ENCODE measurements around the gene CSMD2.

CSMD2 gene

GRCh38 chr1:33854091-33854490 lies 310.9 kb downstream of the CSMD2 start:
- no peak for DNase-seq (ENCODE audit: low read depth in 2 of 2)

DNA sequence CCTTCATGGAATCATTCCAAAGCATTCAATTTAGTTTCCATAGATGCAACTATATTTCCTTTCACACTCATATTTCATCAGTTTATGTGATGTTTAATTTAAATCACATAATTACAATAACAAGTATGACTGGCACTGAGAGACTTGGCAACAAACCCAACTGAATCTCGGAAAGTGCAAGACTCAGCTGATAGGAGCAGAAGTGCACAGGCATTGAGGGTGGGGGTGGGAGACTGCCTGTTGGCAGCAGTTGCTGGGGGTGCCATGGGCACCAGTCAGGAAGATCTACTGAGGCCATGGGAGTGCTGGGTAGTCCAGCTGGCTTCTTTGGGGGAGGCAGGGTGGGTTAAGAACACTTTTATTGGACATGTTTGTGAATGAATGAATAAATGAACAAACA lies 311.6 kb downstream of the CSMD2 start:
- DNase-seq (ENCODE audit: low read depth in 2 of 2): no peak

GRCh38 chr1:33852711-33853110 lies 312.3 kb downstream of the CSMD2 start:
- no peak for DNase-seq (ENCODE audit: low read depth in 2 of 2)

GRCh38 chr1:33850481-33850880 lies 314.5 kb downstream of the CSMD2 start:
- DNase-seq (ENCODE audit: low read depth in 2 of 2): no peak

- no peak for DNase-seq (ENCODE audit: low read depth in 2 of 2)
These were observed 315.8 kb downstream of the CSMD2 start for GRCh38 chr1:33849211-33849610.

GRCh38 chr1:33848205-33848937 lies 316.7 kb downstream of the CSMD2 start:
- DNase-seq (ENCODE audit: low read depth in 2 of 2): no peak

DNA sequence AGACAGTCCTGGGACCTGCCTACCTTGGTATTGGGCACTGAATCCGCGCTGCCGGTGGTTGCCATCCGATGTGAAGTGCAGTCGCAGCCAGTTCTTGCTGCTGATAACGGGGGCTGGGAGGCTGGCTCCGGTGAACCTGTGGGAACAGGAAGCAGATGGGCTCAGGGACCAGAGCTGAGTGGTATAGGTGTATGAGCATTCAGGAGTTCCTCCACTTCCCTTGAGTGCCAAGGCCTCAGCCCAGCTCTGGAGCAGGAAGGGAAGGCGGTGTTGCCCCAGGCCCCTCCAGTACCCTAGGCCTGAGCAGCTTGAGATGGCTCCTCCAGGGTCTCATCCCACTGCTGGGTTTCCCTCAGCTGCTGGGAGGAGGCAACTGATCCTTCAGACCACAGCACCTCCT lies 318.2 kb downstream of the CSMD2 start:
- no peak for DNase-seq (ENCODE audit: low read depth in 2 of 2)

- no peak for DNase-seq (ENCODE audit: low read depth in 2 of 2)
These were observed 320.9 kb downstream of the CSMD2 start for GRCh38 chr1:33844166-33844565.

DNA sequence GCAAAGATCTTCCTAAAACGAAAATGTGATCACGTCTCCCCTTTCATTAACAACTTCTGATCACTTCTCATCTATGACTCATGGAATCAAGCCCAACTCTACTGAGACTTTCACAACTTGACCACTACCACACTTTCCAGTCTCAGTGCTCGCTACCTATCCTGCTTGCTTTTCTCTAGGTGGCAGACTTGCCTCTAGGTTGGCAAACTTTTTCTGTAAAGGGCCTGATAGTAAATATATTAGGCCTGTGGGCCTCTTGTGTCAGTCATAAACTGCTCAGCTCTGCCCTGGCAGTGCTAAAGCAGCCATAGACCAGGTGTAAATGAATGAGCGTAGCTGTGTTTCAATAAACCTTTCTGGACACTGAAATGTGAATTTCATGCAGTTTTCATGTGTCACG lies 322.7 kb downstream of the CSMD2 start:
- no peak for DNase-seq (ENCODE audit: low read depth in 2 of 2)

DNA sequence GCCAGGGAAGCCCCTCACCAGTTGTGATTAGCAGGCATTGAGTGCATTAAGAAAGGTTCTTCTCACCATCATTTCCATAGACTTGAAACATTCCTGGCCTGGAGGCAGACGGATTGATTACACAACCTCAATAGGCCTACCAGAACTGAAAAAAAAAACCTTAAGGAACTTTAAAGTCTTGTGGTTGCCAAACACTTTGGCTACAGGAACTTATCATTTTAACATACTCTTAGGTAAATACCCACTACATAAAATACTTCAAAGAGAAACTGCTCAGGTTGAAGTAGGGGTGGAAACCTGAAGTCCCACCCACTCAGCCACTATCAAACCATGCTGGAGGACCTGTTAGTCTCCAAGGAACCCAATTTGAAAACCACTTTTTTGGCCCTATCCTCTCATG lies 323.5 kb downstream of the CSMD2 start:
- DNase-seq (ENCODE audit: low read depth in 2 of 2): no peak

GRCh38 chr1:33837635-33838034 lies 327.4 kb downstream of the CSMD2 start:
- DNase-seq (ENCODE audit: low read depth in 2 of 2): no peak

GRCh38 chr1:33836911-33837310 lies 328.1 kb downstream of the CSMD2 start:
- no peak for DNase-seq (ENCODE audit: low read depth in 2 of 2)

- DNase-seq (ENCODE audit: low read depth in 2 of 2): no peak
These were observed 336.4 kb downstream of the CSMD2 start for GRCh38 chr1:33828654-33829053.

GRCh38 chr1:33828059-33828458 lies 337.0 kb downstream of the CSMD2 start:
- no peak for DNase-seq (ENCODE audit: low read depth in 2 of 2)

- no peak for DNase-seq (ENCODE audit: low read depth in 2 of 2)
These were observed 338.3 kb downstream of the CSMD2 start for GRCh38 chr1:33826711-33827110.

GRCh38 chr1:33826311-33826710 lies 338.7 kb downstream of the CSMD2 start:
- DNase-seq (ENCODE audit: low read depth in 2 of 2): no peak

DNA sequence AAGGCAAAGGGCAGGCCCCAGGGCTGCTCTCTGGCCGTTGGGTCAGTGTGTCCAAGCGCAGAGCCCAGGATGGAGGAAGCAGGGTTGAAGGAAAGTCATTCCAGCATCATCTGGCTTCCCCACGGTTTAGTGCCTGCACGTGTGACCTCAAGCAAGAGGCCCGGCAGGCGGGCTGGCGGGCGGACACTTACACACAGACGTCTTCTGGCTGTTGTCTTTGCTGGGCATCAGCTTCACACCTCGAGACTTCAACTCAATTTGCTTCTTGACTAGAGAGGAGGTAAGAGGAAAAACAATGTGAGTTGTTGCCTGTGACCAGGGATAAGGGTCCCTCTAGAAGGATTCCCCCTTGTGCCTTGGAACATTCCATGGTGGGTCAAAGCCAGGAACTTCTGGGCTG lies 339.5 kb downstream of the CSMD2 start:
- DNase-seq (ENCODE audit: low read depth in 2 of 2): no peak

DNA sequence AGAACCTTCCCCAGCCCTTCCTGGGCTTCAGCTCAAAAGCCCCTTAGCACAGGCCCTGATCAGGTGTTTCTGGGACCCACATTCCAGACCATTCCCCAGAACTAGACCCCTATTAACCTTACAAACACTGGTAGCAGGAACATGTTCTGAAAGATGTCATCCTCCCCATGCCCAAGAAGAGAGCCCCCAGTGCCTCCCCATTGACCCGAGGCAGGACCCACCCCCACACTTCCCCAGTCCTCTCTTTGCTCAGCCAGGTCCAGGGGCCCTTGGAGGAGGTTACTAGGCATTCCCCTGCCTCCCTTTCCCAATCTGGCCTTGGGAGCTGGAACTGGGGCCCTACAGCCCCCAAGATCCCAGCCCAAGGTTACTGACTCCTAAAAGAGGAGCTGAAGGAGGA lies 340.1 kb downstream of the CSMD2 start:
- no peak for DNase-seq (ENCODE audit: low read depth in 2 of 2)

GRCh38 chr1:33824321-33824720 lies 340.7 kb downstream of the CSMD2 start:
- no peak for DNase-seq (ENCODE audit: low read depth in 2 of 2)

DNA sequence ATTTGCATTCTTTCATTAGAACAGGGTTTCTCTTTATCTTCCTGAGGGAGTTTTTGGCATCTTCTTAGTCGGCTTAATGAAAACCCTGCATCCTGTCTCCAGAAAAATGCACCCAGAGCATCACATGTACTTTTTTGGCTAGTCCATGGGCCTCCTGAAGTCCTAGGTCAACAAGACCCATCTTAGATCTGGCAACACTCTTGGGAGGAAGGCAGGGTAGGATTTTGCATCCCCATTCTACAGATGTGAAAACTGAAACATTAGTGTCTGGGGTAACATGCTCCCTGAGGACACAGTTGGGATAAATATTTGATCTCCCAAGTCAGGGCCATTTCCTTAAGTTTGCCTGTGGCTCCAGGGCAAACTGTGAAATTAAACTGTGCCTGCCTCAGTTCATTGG lies 341.2 kb downstream of the CSMD2 start:
- no peak for DNase-seq (ENCODE audit: low read depth in 2 of 2)

GRCh38 chr1:33823401-33823800 lies 341.6 kb downstream of the CSMD2 start:
- DNase-seq (ENCODE audit: low read depth in 2 of 2): no peak

- DNase-seq (ENCODE audit: low read depth in 2 of 2): no peak
These were observed 342.6 kb downstream of the CSMD2 start for GRCh38 chr1:33822396-33822795.

DNA sequence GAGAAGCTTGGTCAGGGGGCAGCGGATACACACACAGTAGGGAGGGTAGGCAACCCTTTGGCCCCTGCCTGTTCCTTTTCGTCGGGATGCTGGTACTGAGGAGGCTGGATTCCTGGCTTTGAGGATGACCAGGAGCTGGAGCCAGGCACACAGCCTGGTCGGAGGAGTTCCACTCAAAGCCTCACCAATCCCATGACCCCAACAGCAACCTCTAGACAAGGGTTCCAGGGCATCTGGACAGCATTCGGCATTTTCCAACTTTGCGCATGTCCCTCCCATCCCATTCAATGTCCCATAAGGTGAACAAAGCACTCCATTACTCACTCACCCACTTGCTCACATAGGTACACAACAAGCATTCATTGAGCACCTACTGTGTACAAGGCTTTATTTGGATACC lies 343.7 kb downstream of the CSMD2 start:
- DNase-seq (ENCODE audit: low read depth in 2 of 2): no peak

DNA sequence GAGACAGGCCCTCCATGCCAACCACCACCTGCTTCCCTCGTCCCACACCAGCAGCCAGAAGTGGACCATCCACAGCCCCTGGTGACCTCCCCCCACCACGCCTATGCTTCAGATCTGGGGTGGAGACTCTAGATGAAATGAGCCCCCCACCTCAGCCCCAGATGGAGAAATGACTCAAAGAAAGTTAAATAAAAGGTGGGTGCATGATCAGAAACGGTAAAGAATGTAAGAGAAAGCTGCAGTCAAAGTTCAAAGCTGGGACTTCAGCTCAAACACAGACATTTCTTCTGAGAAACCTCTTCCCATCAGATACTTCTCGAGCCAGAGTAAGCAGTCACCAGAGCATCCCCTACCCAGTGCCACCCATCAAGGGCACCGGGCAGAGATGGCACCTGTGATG lies 344.2 kb downstream of the CSMD2 start:
- no peak for DNase-seq (ENCODE audit: low read depth in 2 of 2)

Data from stimulated activated CD4-positive, alpha-beta T cell treated with anti-CD3 and anti-CD28 coated beads, Interleukin-1b, Interleukin-23, amount 100 ng/mL, for 1 hour (primary cell).